Iris pigment epithelial cell (primary cell): Measurements from ENCODE around the gene COPS9.

Experiments used
- DNase-seq: peaks from one replicate; pipeline ENCODE4 v3.0.0-alpha.2; 2011; ENCODE audit warnings: low read depth

COPS9 gene

GRCh38 chr2:240111253-240111652 is 24.9 kb downstream of the COPS9 start:
- DNase-seq, result no peak

- no peak for DNase-seq
Measured at GRCh38 chr2:240109386-240109785, 26.7 kb downstream of the COPS9 start.

DNA sequence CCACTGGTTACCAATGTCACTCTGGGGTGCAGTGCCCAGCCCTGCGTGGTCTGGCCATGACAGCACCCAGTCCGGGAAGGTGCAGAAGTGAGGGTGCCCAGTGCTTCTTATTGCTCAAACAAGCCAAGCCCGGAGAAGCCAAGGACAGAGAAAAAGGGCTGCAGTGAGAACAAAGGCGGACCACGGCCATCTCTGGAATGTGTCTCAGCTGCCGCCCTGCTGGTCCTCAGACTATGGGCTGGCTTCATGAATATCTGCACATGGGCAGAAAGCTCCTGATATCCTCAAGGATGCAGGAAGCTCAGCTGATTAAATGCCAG is 28.7 kb downstream of the COPS9 start:
- DNase-seq, result no peak

DNA sequence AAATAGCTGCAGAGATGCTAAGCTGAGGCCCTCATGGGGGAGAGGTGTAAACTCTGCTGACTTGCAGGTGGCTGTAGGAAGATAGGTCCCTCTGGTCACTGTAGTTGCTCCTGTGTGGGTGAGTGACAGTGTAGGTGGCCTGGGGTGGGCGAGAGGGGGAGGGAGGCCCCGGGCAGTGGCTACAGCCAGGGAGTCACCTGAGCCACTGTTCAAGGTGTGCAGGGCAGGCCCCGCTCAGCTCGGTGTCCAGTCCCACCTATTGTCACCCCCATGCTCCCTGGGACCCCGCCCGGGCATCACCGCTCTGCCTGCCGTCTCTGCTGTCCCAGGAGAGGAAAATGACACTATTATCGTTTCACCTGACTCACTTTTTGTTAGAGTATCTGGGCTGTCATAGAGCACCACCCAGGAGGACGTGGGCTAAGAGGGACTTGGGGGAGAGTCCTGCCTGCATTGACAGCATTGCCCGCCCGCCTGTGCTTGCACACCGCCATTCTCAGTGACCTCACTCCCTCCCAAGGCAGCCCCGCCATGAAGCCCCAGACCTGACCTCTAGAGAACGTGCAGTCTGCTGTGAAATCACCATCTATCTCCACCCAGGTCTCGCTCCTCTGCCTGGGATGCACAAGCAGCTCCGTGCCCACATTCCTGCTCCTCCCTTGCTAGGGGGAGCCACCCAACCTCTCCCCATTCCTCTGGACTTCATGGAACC is 29.2 kb downstream of the COPS9 start:
- DNase-seq, result no peak

GRCh38 chr2:240105982-240106381 is 30.1 kb downstream of the COPS9 start:
- DNase-seq, result no peak

DNA sequence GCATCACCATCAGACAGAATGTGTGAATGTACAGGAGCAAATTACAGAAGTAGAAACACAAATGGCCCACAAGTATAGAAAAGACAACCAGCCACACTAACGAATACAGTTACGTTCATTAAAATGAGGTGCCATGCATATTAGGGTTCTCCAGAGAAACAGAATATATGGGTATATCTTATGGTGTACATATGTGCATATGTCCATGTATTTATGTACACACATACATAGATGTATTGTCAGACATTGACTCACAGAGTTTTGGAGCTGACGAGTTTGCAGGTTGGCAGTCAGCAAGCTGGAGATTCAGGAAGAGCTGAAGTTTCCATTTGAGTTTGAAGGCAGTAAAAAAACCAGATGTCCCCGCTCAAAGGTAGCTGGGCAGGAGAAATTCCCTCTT is 33.0 kb downstream of the COPS9 start:
- no peak for DNase-seq

- DNase-seq, result no peak
Measured at GRCh38 chr2:240098349-240098748, 37.8 kb downstream of the COPS9 start.

DNA sequence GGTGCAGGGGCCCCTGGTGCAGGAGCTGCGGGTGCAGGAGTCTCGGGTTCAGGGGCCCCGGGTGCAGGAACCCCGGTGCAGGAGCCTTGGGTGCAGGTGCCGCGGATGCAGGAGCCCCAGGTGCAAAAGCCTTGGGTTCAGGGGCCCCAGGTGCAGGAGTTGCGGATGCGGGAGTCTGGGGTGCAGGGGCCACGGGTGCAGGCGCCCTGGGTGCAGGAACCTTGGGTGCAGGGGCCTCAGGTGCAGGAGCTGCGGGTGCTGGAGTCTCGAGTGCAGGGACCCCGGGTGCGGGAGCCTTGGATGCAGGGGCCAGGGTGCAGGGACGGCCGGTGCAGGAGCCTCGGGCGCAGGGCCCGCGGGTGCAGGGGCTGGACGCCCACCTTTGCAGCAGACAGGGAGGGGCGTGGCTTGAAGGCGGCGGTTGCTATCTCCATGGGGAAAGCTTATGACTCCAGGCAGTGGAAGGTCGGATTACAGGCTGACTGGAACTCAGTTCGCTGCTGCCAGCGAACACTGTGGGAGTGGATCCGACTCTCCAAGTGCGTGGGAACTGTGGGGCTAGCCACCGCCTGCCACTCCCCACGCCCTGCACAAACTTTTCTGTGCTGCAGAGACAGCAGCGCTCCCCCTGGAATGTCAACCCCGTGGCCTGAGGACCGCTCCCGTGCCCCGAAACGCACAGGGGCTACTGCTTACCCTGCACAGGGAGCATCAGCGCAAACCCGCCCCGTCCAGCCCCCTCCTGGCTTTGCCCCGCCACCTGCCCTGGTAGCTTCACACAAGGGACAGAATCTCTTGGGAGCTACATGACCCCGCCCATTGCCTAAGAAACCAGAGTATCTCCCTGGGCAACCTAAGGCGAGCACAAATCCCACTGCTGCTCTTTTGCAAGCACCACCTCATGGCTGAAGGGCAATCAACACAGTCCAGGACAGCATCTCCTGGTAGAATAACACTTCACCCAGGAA is 40.3 kb downstream of the COPS9 start:
- peak; percentile 19 for DNase-seq

DNA sequence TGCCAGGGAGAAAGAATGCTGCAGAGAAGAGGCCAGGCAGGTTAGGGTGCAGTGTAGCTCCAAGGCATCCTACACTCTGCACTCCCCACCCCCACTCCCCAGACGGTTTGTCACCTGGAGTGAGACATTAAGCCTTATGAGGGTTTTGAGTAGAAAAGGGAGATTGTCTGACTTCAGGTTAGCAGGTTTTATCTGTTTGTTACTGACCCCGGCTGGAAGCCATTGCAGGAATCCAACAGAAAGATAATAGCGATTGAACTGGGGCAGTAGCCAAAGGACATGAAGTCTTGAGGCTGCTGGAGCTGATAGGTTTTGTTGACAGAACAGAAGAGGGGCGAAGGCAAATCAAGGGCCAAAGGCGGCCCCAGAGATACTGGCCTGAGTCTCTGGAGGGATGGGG is 46.8 kb downstream of the COPS9 start:
- no peak for DNase-seq

- DNase-seq, result no peak
Measured at GRCh38 chr2:240086563-240086962, 49.5 kb downstream of the COPS9 start.
